ENCODE data around the gene KIF6. TPM values are rescaled to one million over a fixed set of nuclear protein-coding genes. Genes with fewer than 3 reads are reported as not detected.

The KIF6 gene
- total RNA-seq, 1 experiment from 2014 or later: not detected

- no peak overlapping the region for H2AFZ ChIP-seq (ENCODE audit: low read depth, low read length, poor library complexity, severe bottlenecking)
- H3K4me3 ChIP-seq (replicated peaks in 1 of 2; ENCODE audit: low read depth in 1 of 2, low read length in 2 of 2): no peak overlapping the region
- no peaks in the 10 kb centered on the region for H4K20me1 ChIP-seq (ENCODE audit: insufficient read depth)
- H3K36me3 ChIP-seq (ENCODE audit: control insufficient read depth in 1 of 2, insufficient read depth in 2 of 2, low read length in 2 of 2): no peaks in the 10 kb centered on the region
- no peak for ATAC-seq
- intact Hi-C loops (cut with micrococcal nuclease): no loop called here
- no peaks in the 10 kb centered on the region for H3K4me1 ChIP-seq (ENCODE audit: control insufficient read depth in 1 of 2, insufficient read depth in 2 of 2, low read length in 2 of 2)
- ChIA-PET RAD21 (ENCODE audit: low non-redundant PET in 1 of 2, low total read pairs in 2 of 2, uncharacterized antibody in 2 of 2, unreplicated experiment in 2 of 2) (no interaction called here), POLR2A (no interaction called here), CTCF (interaction anchor here (1.0 to 1.5 kb wide), 3 partner anchors 8 to 950 kb away, joined by 3 to 5 read pairs (median 5); no protein-coding TSS in a partner anchor)
- no peaks in the 10 kb centered on the region for H3K79me2 ChIP-seq (ENCODE audit: insufficient read depth, low read length)
- H3K4me2 ChIP-seq (ENCODE audit: low read length): no peak overlapping the region
- no peaks in the 10 kb centered on the region for H3K9me3 ChIP-seq (ENCODE audit: control insufficient read depth in 1 of 2, insufficient read depth in 1 of 2, low read depth in 1 of 2, low read length in 2 of 2)
- H3K27me3 ChIP-seq (ENCODE audit: insufficient read depth, low read length): peaks cover 47% of the 10 kb centered on the region
- no peak for TF ChIP-seq SIN3A (IDR thresholded peaks at IDR 0.05; ENCODE audit: low read depth)
- TF ChIP-seq, protein P1, sequence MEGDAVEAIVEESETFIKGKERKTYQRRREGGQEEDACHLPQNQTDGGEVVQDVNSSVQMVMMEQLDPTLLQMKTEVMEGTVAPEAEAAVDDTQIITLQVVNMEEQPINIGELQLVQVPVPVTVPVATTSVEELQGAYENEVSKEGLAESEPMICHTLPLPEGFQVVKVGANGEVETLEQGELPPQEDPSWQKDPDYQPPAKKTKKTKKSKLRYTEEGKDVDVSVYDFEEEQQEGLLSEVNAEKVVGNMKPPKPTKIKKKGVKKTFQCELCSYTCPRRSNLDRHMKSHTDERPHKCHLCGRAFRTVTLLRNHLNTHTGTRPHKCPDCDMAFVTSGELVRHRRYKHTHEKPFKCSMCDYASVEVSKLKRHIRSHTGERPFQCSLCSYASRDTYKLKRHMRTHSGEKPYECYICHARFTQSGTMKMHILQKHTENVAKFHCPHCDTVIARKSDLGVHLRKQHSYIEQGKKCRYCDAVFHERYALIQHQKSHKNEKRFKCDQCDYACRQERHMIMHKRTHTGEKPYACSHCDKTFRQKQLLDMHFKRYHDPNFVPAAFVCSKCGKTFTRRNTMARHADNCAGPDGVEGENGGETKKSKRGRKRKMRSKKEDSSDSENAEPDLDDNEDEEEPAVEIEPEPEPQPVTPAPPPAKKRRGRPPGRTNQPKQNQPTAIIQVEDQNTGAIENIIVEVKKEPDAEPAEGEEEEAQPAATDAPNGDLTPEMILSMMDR (IDR thresholded peaks at IDR 0.05 in 2 of 3, conservative IDR thresholded peaks at IDR 0.05 in 1 of 3; ENCODE audit: borderline replicate concordance in 1 of 3, insufficient read depth in 1 of 3, low read depth in 2 of 3, low read length in 2 of 3): no peak
- TF ChIP-seq JUND (IDR thresholded peaks at IDR 0.05): no peak
- no peak for TF ChIP-seq POLR2A (IDR thresholded peaks at IDR 0.05; ENCODE audit: borderline replicate concordance, extremely low read depth, insufficient read depth, insufficient read length)
- no peak for TF ChIP-seq CBX3 (IDR thresholded peaks at IDR 0.05; ENCODE audit: low read depth)
- TF ChIP-seq YY1 (IDR thresholded peaks at IDR 0.05; ENCODE audit: extremely low read depth, insufficient replicate concordance, low read depth, low read length): no peak
- TF ChIP-seq EZH2phosphoT487 (IDR thresholded peaks at IDR 0.05; ENCODE audit: borderline replicate concordance): no peak
- no peak for TF ChIP-seq SRF (IDR thresholded peaks at IDR 0.05; ENCODE audit: low read depth)
- no peak for TF ChIP-seq ZNF274 (IDR thresholded peaks at IDR 0.05; ENCODE audit: low read depth, low read length)
- TF ChIP-seq, protein P2, sequence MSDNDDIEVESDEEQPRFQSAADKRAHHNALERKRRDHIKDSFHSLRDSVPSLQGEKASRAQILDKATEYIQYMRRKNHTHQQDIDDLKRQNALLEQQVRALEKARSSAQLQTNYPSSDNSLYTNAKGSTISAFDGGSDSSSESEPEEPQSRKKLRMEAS (IDR thresholded peaks at IDR 0.05): no peak
- no peak for TF ChIP-seq RAD21 (IDR thresholded peaks at IDR 0.05; ENCODE audit: low read depth)
- TF ChIP-seq SP1 (IDR thresholded peaks at IDR 0.05; ENCODE audit: low read depth): no peak
- TF ChIP-seq CEBPB (IDR thresholded peaks at IDR 0.05; ENCODE audit: low read depth): no peak
- no peak for TF ChIP-seq EGR1 (IDR thresholded peaks at IDR 0.05; ENCODE audit: low read depth)
- TF ChIP-seq, protein P3, sequence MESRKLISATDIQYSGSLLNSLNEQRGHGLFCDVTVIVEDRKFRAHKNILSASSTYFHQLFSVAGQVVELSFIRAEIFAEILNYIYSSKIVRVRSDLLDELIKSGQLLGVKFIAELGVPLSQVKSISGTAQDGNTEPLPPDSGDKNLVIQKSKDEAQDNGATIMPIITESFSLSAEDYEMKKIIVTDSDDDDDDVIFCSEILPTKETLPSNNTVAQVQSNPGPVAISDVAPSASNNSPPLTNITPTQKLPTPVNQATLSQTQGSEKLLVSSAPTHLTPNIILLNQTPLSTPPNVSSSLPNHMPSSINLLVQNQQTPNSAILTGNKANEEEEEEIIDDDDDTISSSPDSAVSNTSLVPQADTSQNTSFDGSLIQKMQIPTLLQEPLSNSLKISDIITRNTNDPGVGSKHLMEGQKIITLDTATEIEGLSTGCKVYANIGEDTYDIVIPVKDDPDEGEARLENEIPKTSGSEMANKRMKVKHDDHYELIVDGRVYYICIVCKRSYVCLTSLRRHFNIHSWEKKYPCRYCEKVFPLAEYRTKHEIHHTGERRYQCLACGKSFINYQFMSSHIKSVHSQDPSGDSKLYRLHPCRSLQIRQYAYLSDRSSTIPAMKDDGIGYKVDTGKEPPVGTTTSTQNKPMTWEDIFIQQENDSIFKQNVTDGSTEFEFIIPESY (IDR thresholded peaks at IDR 0.05; ENCODE audit: extremely low read depth, insufficient replicate concordance, low read length): no peak
- no peak for TF ChIP-seq POLR2AphosphoS5 (IDR thresholded peaks at IDR 0.05; ENCODE audit: low read depth, low read length)
- H3K27ac ChIP-seq (ENCODE audit: low read depth, low read length): no peak overlapping the region
- H3K9me2 ChIP-seq (ENCODE audit: insufficient read depth): no peaks in the 10 kb centered on the region
- DNase-seq (ENCODE audit: low read depth, low spot score): no peak
- no TSS peak for BruUV-seq (replicated peaks)
- H3K9ac ChIP-seq (ENCODE audit: low read length): no peak overlapping the region
These were observed 346.8 kb downstream of the KIF6 start for GRCh38 chr6:39378175-39378959.
